ENCODE results near the gene STON2. TPM values are rescaled to one million over a fixed set of nuclear protein-coding genes. Genes with fewer than 3 reads are reported as not detected.

STON2 gene
- total RNA-seq, 2 donors from 2014 or later: 12.7 to 23.8 TPM

DNA sequence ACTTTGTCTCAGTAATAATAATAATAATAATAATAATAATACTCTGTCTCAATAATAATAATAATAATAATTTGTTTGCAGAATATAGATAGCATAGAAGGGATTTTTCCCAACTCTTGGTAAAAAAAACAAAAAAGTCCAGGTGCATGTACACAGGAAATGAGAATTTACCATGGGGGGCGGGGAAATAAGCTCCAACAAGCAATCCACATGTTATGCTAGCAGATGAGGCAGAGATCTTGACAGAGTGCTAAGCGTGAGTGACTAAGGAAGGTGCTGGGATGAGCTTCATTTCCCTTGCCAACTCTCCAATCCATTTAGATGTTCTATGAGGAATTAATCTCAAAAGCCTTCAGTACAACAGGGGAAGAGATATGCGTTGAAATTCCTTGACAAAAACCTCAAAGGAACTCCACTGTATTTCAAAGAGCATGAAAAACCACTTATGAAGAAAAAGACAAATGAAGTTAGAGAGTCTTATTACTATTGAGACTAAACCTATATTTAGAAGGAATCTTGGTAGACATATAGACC is 134.4 kb downstream of the STON2 start:
- Histone ChIP-seq H3K27me3 (replicated peaks; ENCODE audit: insufficient read depth) (no peaks in the 10 kb centered on the region), H3K9me3 (no peaks in the 10 kb centered on the region), H3K4me1 (replicated peaks) (no peaks in the 10 kb centered on the region), H3K27ac (no peak overlapping the region), H3K4me3 (no peak overlapping the region), H3K36me3 (no peaks in the 10 kb centered on the region)
- DNase-seq (ENCODE audit: low spot score): no peak
- intact Hi-C loops (cut with DNase I): no loop called here
- WGBS: 82% methylated on average over 3 of the region's 3 CpGs
- TF ChIP-seq POLR2A (IDR thresholded peaks at IDR 0.05) (no peak), POLR2AphosphoS5 (IDR thresholded peaks at IDR 0.05) (no peak)
- TF ChIP-seq, protein P1, sequence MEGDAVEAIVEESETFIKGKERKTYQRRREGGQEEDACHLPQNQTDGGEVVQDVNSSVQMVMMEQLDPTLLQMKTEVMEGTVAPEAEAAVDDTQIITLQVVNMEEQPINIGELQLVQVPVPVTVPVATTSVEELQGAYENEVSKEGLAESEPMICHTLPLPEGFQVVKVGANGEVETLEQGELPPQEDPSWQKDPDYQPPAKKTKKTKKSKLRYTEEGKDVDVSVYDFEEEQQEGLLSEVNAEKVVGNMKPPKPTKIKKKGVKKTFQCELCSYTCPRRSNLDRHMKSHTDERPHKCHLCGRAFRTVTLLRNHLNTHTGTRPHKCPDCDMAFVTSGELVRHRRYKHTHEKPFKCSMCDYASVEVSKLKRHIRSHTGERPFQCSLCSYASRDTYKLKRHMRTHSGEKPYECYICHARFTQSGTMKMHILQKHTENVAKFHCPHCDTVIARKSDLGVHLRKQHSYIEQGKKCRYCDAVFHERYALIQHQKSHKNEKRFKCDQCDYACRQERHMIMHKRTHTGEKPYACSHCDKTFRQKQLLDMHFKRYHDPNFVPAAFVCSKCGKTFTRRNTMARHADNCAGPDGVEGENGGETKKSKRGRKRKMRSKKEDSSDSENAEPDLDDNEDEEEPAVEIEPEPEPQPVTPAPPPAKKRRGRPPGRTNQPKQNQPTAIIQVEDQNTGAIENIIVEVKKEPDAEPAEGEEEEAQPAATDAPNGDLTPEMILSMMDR (IDR thresholded peaks at IDR 0.05): no peak

DNA sequence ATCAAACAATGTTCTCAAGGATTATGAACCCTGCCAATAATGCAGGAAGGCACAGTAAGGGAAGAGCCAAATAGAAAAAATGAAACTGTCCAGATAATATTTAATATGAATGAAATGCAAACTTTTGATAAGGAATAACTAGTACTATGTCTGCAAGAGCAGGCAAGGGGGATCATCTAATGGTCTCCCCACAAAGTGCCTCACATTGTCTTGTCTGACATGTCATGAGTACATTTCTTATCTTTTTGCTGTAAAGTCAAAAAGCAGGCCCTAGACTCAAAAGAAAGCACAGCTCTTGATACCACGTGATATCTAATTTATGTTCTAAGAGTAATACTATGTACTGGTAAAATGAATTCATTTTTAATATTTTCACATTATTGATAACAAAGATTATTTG is 135.5 kb downstream of the STON2 start:
- DNase-seq (ENCODE audit: low spot score): no peak
- H3K4me1 ChIP-seq (replicated peaks): no peaks in the 10 kb centered on the region
- no peak for TF ChIP-seq POLR2AphosphoS5 (IDR thresholded peaks at IDR 0.05)
- TF ChIP-seq POLR2A (IDR thresholded peaks at IDR 0.05): no peak
- TF ChIP-seq, protein P1 (IDR thresholded peaks at IDR 0.05): no peak
- no peak overlapping the region for H3K4me3 ChIP-seq
- H3K36me3 ChIP-seq: no peaks in the 10 kb centered on the region
- intact Hi-C loops (cut with DNase I): no loop called here
- no peaks in the 10 kb centered on the region for H3K9me3 ChIP-seq
- WGBS: 88% methylated on average over 1 of the region's 1 CpG
- H3K27ac ChIP-seq: no peak overlapping the region
- H3K27me3 ChIP-seq (replicated peaks; ENCODE audit: insufficient read depth): no peaks in the 10 kb centered on the region

DNA sequence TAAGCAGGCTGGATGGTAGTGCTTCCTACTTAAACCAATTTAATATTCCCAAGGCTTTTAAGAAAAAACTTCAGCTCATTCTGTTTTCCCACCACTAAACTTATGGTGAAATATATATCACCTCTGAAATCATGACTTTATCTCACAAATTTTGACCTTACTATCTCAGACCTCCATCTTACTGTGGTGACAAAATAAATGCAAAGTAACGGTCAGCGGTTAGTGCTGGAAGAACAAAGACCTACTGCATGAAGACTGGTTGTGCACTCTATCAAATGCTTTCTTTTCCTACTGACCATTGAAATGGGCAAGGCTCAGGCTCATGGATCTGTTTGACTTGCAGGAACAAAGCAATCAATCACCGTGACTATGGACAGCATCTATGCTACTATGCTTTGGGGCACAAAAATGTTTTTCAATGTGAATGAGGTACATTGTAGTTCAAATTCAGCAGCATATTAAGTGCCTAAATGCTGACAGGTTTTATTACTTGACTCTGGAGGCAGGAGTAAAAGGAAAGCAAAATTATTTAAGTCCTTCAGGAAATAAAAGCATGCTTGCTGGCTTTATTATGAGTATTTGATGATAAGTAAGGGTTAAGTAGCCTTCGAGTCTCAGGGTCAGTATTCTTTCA is 136.2 kb downstream of the STON2 start:
- TF ChIP-seq, protein P1 (IDR thresholded peaks at IDR 0.05): no peak
- TF ChIP-seq POLR2AphosphoS5 (IDR thresholded peaks at IDR 0.05): no peak
- TF ChIP-seq POLR2A (IDR thresholded peaks at IDR 0.05): no peak
- no peaks in the 10 kb centered on the region for H3K4me1 ChIP-seq (replicated peaks)
- no peak overlapping the region for H3K27ac ChIP-seq
- DNase-seq (ENCODE audit: low spot score): no peak
- 81% methylated on average over 4 of the region's 4 CpGs for WGBS
- H3K9me3 ChIP-seq: no peaks in the 10 kb centered on the region
- intact Hi-C loops (cut with DNase I): no loop called here
- no peaks in the 10 kb centered on the region for H3K36me3 ChIP-seq
- no peaks in the 10 kb centered on the region for H3K27me3 ChIP-seq (replicated peaks; ENCODE audit: insufficient read depth)
- H3K4me3 ChIP-seq: no peak overlapping the region

DNA sequence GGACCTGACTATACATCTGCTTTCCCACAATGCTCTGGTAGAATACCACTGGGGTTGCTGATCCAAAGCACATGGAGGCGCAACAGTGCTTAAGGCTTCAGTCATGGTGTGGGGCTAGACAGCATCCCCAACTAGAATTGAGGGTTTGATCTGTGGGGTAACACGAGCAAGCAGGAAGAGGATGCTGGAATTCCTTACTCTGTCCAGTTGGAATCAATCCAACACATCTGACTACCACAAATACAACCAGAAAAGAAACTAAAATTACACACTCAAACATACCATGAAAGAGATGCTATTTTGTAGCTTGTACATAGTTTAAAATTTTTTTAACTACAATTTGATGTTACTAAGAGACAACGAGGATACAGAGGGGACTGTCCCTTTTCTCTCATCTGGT is 138.9 kb downstream of the STON2 start:
- Histone ChIP-seq H3K4me3 (no peak overlapping the region), H3K27me3 (replicated peaks; ENCODE audit: insufficient read depth) (no peaks in the 10 kb centered on the region), H3K9me3 (no peaks in the 10 kb centered on the region), H3K27ac (no peak overlapping the region), H3K36me3 (no peaks in the 10 kb centered on the region), H3K4me1 (replicated peaks) (no peaks in the 10 kb centered on the region)
- intact Hi-C loops (cut with DNase I): no loop called here
- 66% methylated on average over 3 of the region's 3 CpGs for WGBS
- no peak for DNase-seq (ENCODE audit: low spot score)
- no peak for TF ChIP-seq POLR2AphosphoS5 (IDR thresholded peaks at IDR 0.05)
- TF ChIP-seq POLR2A (IDR thresholded peaks at IDR 0.05): no peak
- TF ChIP-seq, protein P1 (IDR thresholded peaks at IDR 0.05): no peak

DNA sequence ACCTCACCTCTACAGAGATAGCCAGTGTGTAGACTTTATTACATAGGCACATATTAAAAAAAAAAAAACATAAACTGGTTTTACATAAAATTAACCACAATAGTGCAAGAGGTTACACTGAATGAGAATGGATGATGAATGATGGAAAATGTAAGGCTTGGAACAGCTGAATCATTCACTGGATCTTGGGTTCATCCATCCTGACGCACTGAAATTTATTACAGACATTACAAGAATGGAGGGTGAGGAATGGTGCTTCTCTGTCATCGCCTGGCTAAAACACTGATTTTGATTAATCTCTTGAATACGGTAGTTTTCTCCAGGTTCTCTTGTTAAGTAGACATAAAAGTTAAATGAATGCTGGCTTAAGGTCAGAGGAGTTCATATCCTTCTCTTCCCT is 139.4 kb downstream of the STON2 start:
- no peaks in the 10 kb centered on the region for H3K36me3 ChIP-seq
- WGBS: 89% methylated on average over 3 of the region's 3 CpGs
- no peaks in the 10 kb centered on the region for H3K9me3 ChIP-seq
- TF ChIP-seq, protein P1 (IDR thresholded peaks at IDR 0.05): no peak
- TF ChIP-seq POLR2AphosphoS5 (IDR thresholded peaks at IDR 0.05) (no peak), POLR2A (IDR thresholded peaks at IDR 0.05) (no peak)
- H3K4me3 ChIP-seq: no peak overlapping the region
- intact Hi-C loops (cut with DNase I): no loop called here
- H3K4me1 ChIP-seq (replicated peaks): no peaks in the 10 kb centered on the region
- no peak overlapping the region for H3K27ac ChIP-seq
- DNase-seq (ENCODE audit: low spot score): no peak
- no peaks in the 10 kb centered on the region for H3K27me3 ChIP-seq (replicated peaks; ENCODE audit: insufficient read depth)

Data from prostate gland (tissue), 2 donors.